Smooth muscle cell (in vitro differentiated cells): Measurements from ENCODE around the gene PDE3B. TPM values are rescaled to one million over a fixed set of nuclear protein-coding genes. Genes with fewer than 3 reads are reported as not detected.

ENCODE experiments used
- DNase-seq: peaks from one replicate; lab custom pipeline; 2025; ENCODE audit not compliant: unreplicated experiment; lab: John Stamatoyannopoulos, UW
- H2AFZ ChIP-seq: fragments of 200-600 bp; sonication (generic); 2 replicates; pipeline ENCODE4 v1.6.0; 2016; ENCODE audit warnings: antibody characterized with exemption, low read depth, mild to moderate bottlenecking
- H3F3A ChIP-seq: fragments of 200-600 bp; sonication (generic); 2 replicates; pipeline ENCODE4 v1.6.0; 2017; ENCODE audit warnings: antibody characterized with exemption, low read depth
- H3K27ac ChIP-seq: fragments of 200-600 bp; sonication (generic); 2 replicates; pipeline ENCODE4 v1.5.1; 2016; ENCODE audit warnings: low read depth, mild to moderate bottlenecking
- H3K27me3 ChIP-seq: fragments of 200-600 bp; sonication (generic); 2 replicates; pipeline ENCODE4 v1.6.1; 2016; ENCODE audit warnings: low read depth, mild to moderate bottlenecking
- H3K36me3 ChIP-seq: fragments of 200-600 bp; sonication (generic); 2 replicates; pipeline ENCODE4 v1.5.1; 2016; ENCODE audit warnings: low read depth
- H3K4me1 ChIP-seq: fragments of 200-600 bp; sonication (generic); 2 replicates; pipeline ENCODE4 v1.5.1; 2016; ENCODE audit warnings: low read depth
- H3K4me2 ChIP-seq: fragments of 200-600 bp; sonication (generic); 2 replicates; pipeline ENCODE4 v1.6.0; 2016; ENCODE audit warnings: mild to moderate bottlenecking
- H3K4me3 ChIP-seq: fragments of 200-600 bp; sonication (generic); 2 replicates; pipeline ENCODE4 v1.5.1; 2016; ENCODE audit warnings: mild to moderate bottlenecking
- H3K79me2 ChIP-seq: fragments of 200-600 bp; sonication (generic); 2 replicates; pipeline ENCODE4 v1.6.0; 2016; ENCODE audit warnings: low read depth, mild to moderate bottlenecking
- H3K9ac ChIP-seq: fragments of 200-600 bp; sonication (generic); 2 replicates; pipeline ENCODE4 v1.6.0; 2016; ENCODE audit warnings: low read depth
- H3K9me3 ChIP-seq: fragments of 200-600 bp; sonication (generic); replicated peaks from 2 replicates; pipeline ENCODE4 v1.5.1; 2016; ENCODE audit warnings: low read depth
- H4K20me1 ChIP-seq: fragments of 200-600 bp; sonication (generic); 2 replicates; pipeline ENCODE4 v1.6.0; 2016; ENCODE audit warnings: low read depth
- CTCF ChIP-seq: fragments of 200-600 bp; sonication (generic); IDR thresholded peaks from 2 replicates; pipeline ENCODE4 v1.5.1; 2017; ENCODE audit warnings: borderline replicate concordance, mild to moderate bottlenecking, antibody characterized with exemption; ENCODE audit not compliant: insufficient read depth, poor library complexity, severe bottlenecking
- WGBS: methylation state at CpG from one replicate; pipeline ENCODE4 v1.1.7; 2016; ENCODE audit warnings: low lambda C conversion rate; 5-methylcytosine and 5-hydroxymethylcytosine counted together
- polyA plus RNA-seq: library from polyadenylated mRNA; unstranded; fragments of >200 nt; fragmentation: Nextera tagmentation; extraction: Ambion mirVana; gene quantifications from 2 replicates; pipeline ENCODE4 v1.2.1, GENCODE V29; 2016
- total RNA-seq: library from RNA; depleted of rRNA; stranded (reverse); fragments of >200 nt; gene quantifications from 2 replicates; pipeline ENCODE4 v1.2.3, GENCODE V29; 2014

Gene PDE3B
- total and polyA plus RNA-seq, 2 experiments from 2014 or later: 1.7 to 1.8 TPM

GRCh38 chr11:14669958-14670357 lies 26.4 kb downstream of the PDE3B start:
- Histone ChIP-seq H3K36me3 (no peaks in the 10 kb centered on the region), H4K20me1 (no peaks in the 10 kb centered on the region), H3K79me2 (no peaks in the 10 kb centered on the region), H3K9ac (no peak overlapping the region), H3K4me2 (no peak overlapping the region), H3K9me3 (no peaks in the 10 kb centered on the region), H3K27me3 (no peaks in the 10 kb centered on the region), H3K4me1 (no peaks in the 10 kb centered on the region), H3F3A (peaks cover 3% of the 10 kb centered on the region), H3K27ac (no peak overlapping the region), H2AFZ (no peak overlapping the region), H3K4me3 (no peak overlapping the region)
- WGBS: 57% methylated on average over 3 of the region's 3 CpGs
- TF ChIP-seq CTCF: no peak
- DNase-seq: no peak

- peak overlapping the region; percentile 55 for H3K4me2 ChIP-seq
- no peaks in the 10 kb centered on the region for H3K36me3 ChIP-seq
- no peaks in the 10 kb centered on the region for H4K20me1 ChIP-seq
- 48% methylated on average over 2 of the region's 2 CpGs for WGBS
- H3K27me3 ChIP-seq: no peaks in the 10 kb centered on the region
- H3K4me1 ChIP-seq: no peaks in the 10 kb centered on the region
- no peak overlapping the region for H3K4me3 ChIP-seq
- DNase-seq: no peak
- TF ChIP-seq CTCF: no peak
- H3K9me3 ChIP-seq: no peaks in the 10 kb centered on the region
- peaks cover 3% of the 10 kb centered on the region for H3F3A ChIP-seq
- H2AFZ ChIP-seq: no peak overlapping the region
- H3K79me2 ChIP-seq: no peaks in the 10 kb centered on the region
- H3K27ac ChIP-seq: peak overlapping the region; percentile 78
- no peak overlapping the region for H3K9ac ChIP-seq
Observed at GRCh38 chr11:14672635-14673034, 29.0 kb downstream of the PDE3B start.

- Histone ChIP-seq H3K27ac (peak overlapping the region; percentile 78), H3K36me3 (no peaks in the 10 kb centered on the region), H3K9me3 (no peaks in the 10 kb centered on the region), H4K20me1 (no peaks in the 10 kb centered on the region), H3K4me2 (peak overlapping the region; percentile 55), H3K4me3 (no peak overlapping the region), H3F3A (peaks cover 3% of the 10 kb centered on the region), H2AFZ (no peak overlapping the region), H3K9ac (no peak overlapping the region), H3K4me1 (no peaks in the 10 kb centered on the region), H3K27me3 (no peaks in the 10 kb centered on the region), H3K79me2 (no peaks in the 10 kb centered on the region)
- 89% methylated on average over 4 of the region's 4 CpGs for WGBS
- TF ChIP-seq CTCF: no peak
- no peak for DNase-seq
Observed at GRCh38 chr11:14673421-14673820, 29.8 kb downstream of the PDE3B start.

- H3K79me2 ChIP-seq: no peaks in the 10 kb centered on the region
- no peak overlapping the region for H3K9ac ChIP-seq
- H2AFZ ChIP-seq: peak overlapping the region; percentile 7
- H3K27me3 ChIP-seq: no peaks in the 10 kb centered on the region
- no peak for TF ChIP-seq CTCF
- peak overlapping the region; percentile 78 for H3K27ac ChIP-seq
- no peaks in the 10 kb centered on the region for H3K9me3 ChIP-seq
- H3K4me2 ChIP-seq: peak overlapping the region; percentile 55
- peaks cover 3% of the 10 kb centered on the region for H3F3A ChIP-seq
- no peaks in the 10 kb centered on the region for H3K36me3 ChIP-seq
- H4K20me1 ChIP-seq: no peaks in the 10 kb centered on the region
- no peaks in the 10 kb centered on the region for H3K4me1 ChIP-seq
- no peak for DNase-seq
- no peak overlapping the region for H3K4me3 ChIP-seq
- 66% methylated on average over 8 of the region's 8 CpGs for WGBS
Observed at GRCh38 chr11:14673824-14674405, 30.3 kb downstream of the PDE3B start.
